ENCODE results near the gene PPARA.

Gene PPARA

DNA sequence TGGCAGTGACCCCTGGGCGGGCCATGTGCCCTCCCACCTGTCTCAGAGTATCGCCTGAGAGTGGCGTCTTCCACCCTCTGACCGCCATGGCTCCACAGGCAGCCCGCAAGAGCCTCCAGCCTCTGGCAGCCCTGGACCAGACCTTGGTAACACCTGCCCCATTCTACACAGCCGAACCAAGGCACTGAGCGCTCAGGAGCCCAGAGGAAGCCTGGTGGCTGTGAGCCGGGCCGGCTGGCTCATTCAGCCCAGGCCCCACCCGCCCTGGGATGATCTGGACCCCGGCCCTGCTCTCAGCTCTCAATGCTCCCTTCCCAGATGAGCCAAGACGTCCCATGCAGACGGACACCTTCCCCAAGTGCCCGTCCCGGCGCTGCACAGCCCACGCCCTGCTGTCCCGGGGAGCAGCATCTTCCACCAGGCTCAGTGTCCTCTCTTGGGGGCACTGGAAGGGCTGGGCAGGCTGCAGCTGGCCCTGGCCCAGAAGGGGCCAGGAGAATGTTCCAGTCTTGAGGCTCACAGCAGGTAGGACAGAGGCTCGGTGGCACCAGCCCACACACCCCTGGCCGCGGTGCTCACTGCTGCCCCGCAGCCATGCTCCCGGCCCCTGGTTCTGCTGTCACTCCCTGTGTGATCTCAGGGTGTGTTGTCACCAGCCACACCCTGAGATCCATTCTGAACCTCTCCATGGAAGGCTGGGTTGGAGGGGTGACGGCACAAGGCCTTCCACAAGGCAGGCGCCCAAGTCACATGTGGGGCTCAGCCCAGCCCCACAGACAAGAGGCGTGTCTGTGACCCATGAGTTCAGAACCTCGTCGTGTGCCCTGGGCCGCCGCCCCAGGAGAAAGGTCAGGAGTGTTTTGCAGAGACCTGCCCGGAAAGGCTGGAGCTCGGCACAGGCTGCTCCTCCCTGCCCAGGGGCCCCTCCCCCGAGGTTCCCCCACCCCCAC lies 24.2 kb upstream of the PPARA start:
- in situ Hi-C loops (cut with HindIII; ENCODE audit: low sequenced_read_pairs) = loop anchor here (25.0 kb wide), 2 partner anchors 114 to 311 kb away; no protein-coding TSS in a partner anchor

DNA sequence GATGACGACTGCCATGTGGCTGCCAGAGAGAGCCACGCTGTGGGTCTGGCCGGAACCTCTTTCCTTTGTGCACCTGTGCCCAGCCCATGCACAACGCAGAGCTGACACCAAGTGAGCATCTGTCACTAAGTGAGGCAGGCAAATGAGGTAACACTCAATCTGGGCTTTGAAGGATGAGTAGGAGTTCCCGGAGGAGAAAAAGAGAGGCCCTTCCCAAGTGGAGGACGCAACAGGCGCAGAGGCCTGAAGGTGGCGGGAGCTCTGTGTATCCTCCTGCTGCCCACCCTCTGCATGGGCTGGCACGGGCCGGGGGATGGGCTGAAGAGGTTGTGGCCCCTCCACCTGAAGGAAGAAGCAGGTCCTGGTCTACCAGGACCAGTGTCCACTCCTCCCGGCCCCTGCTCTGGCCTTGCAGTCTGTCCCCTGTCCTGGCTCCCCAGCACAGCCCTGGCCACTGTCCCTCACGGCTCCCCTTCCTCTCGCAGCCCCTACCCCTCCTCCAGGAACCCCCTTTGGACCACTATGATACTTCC lies 23.4 kb upstream of the PPARA start:
- in situ Hi-C loops (cut with HindIII; ENCODE audit: low sequenced_read_pairs) = loop anchor here (25.0 kb wide), 2 partner anchors 115 to 310 kb away; no protein-coding TSS in a partner anchor

- in situ Hi-C loops (cut with HindIII; ENCODE audit: low sequenced_read_pairs) = loop anchor here (25.0 kb wide), 2 partner anchors 115 to 310 kb away; no protein-coding TSS in a partner anchor
These were observed 22.8 kb upstream of the PPARA start for GRCh38 chr22:46127556-46127955.

DNA sequence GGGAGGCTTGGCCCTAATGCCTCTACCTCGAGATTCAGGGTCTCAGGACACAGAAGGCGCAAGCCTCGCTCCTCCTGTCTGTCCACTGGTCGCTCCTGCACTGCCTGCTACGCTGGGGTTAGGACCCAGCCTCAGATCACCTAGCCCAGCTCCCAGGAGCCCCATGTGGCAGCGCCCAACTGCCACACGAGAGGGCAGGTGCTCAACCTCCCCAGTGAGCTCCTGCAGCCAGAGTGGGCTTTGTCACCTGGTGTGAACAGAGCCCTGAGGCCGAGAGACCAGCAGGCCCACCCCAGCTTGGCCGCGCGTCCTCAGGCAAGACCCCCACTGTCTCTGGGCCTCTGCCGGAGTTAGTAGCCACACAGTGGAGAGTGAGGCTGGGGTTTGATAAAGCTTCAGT lies 21.7 kb upstream of the PPARA start:
- in situ Hi-C loops (cut with HindIII; ENCODE audit: low sequenced_read_pairs) = loop anchor here (25.0 kb wide), 2 partner anchors 116 to 309 kb away; no protein-coding TSS in a partner anchor

DNA sequence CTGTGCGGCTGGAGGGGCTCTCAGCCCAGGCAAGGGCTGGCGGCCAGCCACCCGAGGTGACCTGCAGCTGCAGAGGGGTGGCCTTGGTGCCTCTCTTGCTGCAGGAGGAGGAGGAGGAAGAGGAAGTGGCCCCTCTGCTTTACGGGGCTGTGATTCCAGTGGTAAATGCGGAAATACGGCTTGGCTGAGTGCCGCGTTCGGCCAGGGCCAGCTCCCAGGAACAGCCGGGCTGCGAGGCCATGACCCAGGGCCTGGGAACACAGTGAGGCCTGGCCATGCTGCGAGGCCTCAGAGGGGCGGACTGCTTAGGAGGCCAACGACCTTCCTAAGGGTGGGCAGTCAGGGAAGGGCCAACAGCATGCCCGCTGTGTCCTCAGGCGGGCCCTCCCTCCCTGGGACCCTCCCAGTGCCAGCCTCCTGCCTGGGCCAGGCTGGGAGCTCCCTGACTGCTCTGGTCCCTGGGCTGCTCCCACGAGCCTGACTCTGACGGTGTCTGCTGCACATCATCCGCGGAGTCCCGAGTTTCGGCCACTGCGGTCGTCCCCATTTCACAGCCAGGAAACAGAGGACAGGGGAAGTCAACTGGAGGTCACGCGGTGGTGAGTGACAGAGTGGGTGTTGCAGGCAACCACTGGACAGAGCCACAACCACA lies 20.8 kb upstream of the PPARA start:
- in situ Hi-C loops (cut with HindIII; ENCODE audit: low sequenced_read_pairs) = loop anchor here (25.0 kb wide), 2 partner anchors 117 to 308 kb away; no protein-coding TSS in a partner anchor

DNA sequence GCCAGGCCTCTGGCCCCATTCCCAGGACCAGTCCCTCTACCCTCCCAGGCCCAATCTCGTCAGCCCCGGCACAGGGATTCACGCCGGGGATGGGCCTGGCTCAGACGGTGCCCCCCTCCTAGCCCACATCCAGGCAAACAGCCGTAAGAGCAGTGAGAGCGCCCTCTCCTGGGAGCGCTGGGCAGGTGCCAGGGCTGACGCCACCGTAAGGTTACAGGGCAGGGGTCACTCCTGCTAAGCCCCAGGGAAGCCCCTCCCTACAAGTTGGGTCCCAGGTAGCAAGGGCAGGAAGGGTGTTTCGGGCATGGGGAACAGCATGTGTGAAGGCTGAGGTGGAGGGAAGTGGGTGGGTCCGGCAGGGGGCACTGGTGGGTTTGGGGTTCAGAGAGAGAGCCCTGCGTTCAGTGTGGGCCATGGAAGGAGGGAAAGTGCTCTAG lies 19.2 kb upstream of the PPARA start:
- in situ Hi-C loops (cut with HindIII; ENCODE audit: low sequenced_read_pairs) = loop anchor here (25.0 kb wide), 2 partner anchors 119 to 306 kb away; no protein-coding TSS in a partner anchor

DNA sequence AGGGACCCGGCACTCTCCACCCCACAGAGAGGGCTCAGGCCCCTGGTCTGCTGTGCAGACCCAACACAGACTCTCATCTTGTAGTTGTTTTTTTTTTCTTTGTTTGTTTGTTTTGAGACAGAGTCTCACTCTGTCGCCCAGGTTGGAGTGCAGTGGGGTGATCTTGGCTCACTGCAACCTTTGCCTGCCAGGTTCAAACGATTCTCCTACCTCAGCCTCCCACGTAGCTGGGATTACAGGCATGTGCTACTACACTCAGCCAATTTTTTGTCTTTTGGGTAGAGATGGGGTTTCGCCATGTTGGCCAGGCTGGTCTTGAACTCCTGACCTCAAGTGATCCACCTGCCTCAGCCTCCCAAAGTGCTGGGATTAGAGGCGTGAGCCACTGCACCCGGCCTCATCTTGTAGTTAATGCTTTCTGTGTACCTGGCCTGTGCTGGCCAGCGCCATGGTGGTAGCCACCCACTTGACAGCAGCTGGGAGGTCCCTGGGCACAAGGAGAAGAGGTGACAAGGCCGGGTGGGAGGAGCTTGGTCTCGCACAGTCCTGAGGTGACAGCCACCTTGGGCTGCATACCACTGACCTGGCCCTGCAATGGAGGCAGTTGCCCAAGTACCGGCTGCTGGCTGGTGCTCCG lies 18.0 kb upstream of the PPARA start:
- in situ Hi-C loops (cut with HindIII; ENCODE audit: low sequenced_read_pairs) = loop anchor here (25.0 kb wide), 2 partner anchors 120 to 305 kb away; no protein-coding TSS in a partner anchor

DNA sequence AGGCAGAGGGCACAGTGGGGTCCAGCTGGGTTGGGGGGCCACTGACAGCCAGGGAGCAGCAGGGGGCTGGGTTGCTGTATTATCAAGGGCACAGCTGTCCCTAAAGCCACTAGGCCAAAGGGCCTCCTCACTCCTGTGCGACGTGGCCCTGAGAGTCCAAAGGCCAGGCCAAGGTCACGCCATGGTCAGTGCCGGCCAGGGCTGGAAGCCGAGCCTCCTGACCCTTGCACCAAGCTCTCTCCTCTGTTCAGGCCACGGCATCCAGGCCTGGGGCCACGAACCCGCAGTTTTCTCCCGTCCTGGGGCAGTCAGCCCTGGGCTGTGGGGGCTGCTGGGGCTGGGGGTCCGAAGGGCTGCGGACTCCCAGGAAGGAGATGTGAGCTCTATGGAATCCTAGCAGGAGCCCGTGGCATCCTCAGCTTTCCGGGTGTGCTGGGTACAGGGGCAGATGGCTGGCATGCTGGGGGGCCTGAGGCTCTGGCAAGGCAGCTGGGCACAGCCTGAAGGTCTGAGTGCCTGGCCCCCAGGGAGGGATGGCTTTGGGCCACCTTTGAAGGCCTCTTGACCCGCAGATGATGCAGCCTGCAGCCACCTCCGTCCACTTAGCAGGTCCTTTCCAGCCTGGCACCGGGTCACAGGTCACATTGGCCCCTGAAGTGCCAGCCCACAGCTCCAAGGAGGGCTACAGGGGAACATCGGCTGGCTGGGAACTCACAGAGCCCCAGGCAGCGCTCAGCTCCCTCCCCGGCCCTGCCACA lies 17.3 kb upstream of the PPARA start:
- in situ Hi-C loops (cut with HindIII; ENCODE audit: low sequenced_read_pairs) = loop anchor here (25.0 kb wide), 2 partner anchors 121 to 304 kb away; no protein-coding TSS in a partner anchor

DNA sequence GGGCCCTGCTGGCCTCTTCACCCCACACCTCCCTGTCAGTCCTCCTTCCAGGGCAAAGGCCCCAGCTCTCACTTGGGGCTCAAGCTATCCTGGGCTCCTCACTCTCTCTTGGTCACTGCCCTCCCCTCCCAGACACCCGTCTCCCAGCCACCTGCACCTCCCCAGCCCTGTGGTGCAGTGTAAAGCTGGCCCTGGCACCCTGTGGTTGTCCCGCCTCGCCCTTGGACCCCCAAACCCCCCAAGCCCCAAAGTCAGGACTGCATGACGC lies 16.8 kb upstream of the PPARA start:
- in situ Hi-C loops (cut with HindIII; ENCODE audit: low sequenced_read_pairs) = loop anchor here (25.0 kb wide), 2 partner anchors 121 to 304 kb away; no protein-coding TSS in a partner anchor

DNA sequence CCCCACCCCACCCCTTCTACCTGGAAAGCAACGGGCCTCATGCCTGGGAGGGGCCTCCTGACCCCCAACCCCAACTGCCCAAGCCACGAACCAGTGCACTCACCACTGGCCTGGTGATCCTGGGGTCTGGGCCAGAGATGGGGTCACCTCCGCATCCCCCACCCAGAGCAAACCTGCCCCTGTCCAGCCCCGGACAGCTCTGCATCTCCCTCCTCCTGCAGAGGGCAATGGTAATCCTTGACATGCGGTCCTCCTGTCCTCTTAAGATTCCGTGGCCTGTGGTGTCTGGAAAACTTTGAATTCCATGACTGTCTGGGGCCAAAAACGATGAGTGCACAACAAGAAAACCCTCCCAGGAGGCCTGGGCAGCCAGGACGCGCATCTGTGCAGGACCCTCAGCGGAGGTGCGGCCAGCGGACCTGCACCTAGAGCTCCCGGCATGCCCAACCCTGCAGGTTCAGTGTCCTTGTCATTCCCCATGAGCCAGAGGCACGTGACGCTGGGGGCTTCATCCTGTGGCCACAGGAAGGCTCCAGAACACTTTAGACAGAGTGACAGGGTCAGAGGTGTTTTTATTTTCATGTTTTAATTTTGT lies 16.1 kb upstream of the PPARA start:
- in situ Hi-C loops (cut with HindIII; ENCODE audit: low sequenced_read_pairs) = loop anchor here (25.0 kb wide), 2 partner anchors 122 to 303 kb away; no protein-coding TSS in a partner anchor

- in situ Hi-C loops (cut with HindIII; ENCODE audit: low sequenced_read_pairs) = loop anchor here (25.0 kb wide), 2 partner anchors 124 to 301 kb away; no protein-coding TSS in a partner anchor
These were observed 14.5 kb upstream of the PPARA start for GRCh38 chr22:46135611-46136485.

DNA sequence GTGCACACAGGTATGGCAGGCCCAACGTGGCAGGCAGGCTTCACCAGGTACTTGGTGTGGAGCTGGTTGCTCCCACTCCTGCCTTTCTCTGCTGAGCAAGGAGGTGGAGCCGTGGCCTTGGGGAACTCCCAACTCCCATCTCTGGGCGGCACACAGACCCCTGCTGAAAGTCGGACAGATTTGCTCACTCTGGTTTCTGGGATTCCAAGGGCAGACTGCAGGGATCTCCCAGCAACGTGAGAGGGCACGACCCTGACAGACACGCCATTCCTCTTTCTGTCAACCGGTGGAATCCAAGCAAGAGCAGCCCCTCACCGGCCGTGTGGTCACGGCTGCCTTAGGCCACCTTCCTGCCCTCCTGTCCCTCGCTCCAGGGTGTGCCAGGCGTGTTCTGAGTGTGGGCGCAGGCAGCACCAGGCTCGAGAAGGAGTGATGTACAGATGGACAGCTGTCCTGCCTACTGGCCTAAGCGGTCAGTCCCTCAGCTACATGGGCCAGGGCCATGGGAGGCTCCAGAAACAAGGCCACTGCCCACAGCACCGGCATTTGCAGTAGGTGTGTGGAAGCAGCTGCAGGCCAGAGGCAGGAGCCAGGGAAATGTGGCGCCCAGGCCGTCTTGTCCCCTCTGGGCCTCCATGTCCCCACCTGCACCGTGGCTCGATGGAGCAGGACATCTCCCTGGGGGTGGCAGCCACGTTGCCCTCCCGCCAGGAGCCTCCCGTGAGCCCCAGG lies 13.7 kb upstream of the PPARA start:
- in situ Hi-C loops (cut with HindIII; ENCODE audit: low sequenced_read_pairs) = loop anchor here (25.0 kb wide), 2 partner anchors 124 to 301 kb away; no protein-coding TSS in a partner anchor

DNA sequence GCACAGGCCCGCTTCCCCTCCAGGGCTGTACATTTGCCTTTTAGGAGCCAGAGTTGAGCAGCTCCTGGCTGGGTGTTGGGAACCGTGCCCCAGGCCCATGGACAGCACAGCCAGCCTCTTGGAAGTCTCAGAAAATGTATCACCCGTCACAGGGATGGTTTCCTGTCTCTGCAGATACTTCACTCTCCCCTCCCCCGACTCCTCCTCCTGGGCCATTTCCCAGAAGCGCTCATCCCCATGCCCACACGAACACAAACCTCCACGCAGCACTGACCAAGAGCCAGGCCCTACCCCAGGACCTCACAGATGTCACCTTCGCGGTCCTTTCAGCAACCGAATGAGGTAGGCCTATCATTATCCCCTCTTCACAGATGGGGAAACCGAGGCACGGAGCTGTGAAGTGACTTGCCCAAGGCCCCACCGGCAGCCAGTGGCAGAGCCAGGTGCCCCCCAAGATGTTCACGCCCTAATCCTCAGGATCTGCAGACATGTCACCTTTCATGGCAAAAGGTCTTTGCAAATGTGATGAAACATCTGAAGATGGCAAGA lies 13.0 kb upstream of the PPARA start:
- in situ Hi-C loops (cut with HindIII; ENCODE audit: low sequenced_read_pairs) = loop anchor here (25.0 kb wide), 2 partner anchors 125 to 300 kb away; no protein-coding TSS in a partner anchor

DNA sequence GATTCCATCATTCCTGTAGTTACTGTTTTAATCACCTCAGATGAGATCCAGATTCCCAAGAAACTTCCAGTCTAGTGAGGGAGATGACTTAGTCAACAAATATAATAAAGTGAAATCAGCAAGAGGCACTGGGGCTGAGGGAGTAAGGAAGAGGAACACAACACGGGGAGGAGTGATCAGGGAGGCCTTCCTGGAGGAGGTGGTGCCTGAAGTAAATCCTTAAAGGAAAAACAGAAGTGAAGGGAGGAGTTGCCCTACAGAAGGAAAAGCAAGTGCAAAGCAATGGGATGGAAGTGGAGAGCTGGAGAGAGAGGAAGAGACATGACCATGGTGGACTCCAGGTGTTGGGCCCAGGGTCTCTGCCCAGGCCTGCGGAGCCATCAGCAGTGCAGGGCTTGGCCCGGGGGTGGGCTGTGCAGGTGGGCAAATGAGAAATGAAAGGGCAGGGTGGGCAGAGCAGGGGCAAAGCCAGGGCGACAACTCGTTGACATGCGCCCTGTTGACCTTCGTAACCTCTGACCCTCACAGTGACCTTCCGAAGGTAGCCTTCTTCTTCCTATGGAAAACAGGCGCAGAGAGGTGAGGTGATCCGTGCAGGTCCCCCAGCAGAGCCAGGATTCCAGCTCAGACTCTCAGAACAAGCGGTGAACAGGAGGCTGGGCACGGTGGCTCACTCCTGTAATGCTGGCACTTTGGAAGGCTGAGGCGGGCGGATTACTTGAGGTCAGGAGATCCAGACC lies 12.1 kb upstream of the PPARA start:
- in situ Hi-C loops (cut with HindIII; ENCODE audit: low sequenced_read_pairs) = loop anchor here (25.0 kb wide), 2 partner anchors 126 to 299 kb away; no protein-coding TSS in a partner anchor

DNA sequence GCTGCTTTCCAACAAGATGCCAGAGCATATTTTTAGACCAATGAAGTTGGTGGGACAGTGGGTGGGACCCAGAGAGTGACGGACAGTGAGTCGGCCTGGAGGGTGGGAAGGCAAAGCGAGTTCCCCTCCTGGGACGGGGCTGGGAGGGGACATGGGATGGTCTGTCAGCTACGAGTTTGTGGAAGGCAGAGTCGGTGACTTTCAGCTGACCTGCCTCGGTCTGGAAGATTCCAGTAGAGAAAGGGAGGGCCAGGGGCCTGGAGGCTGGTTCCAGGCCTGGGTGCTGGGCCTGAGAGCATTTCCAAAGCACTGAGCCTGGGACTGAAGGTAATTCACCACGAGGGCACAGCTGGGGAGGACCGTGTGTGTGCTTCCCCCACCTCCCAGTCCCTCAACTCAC lies 10.9 kb upstream of the PPARA start:
- in situ Hi-C loops (cut with HindIII; ENCODE audit: low sequenced_read_pairs) = loop anchor here (25.0 kb wide), 2 partner anchors 127 to 298 kb away; no protein-coding TSS in a partner anchor

GRCh38 chr22:46139895-46140350 lies 10.4 kb upstream of the PPARA start:
- in situ Hi-C loops (cut with HindIII; ENCODE audit: low sequenced_read_pairs) = loop anchor here (10.0 to 25.0 kb wide), 4 partner anchors 105 to 297 kb away; partner anchors contain the start of gene TRMU

All from DLD1 (cell line).